Liver (tissue), 9 donors: Measurements from ENCODE around the gene GMDS. TPM values are rescaled to one million over a fixed set of nuclear protein-coding genes. Genes with fewer than 3 reads are reported as not detected.

Source experiments
- DNase-seq: peaks from one replicate; pipeline ENCODE4 v3.0.0-alpha.2; 2017; ENCODE audit warnings: low spot score
- H3K27ac ChIP-seq, 2 donors: one replicate each; pipeline ENCODE4 v1.7.0; 2013; ENCODE audit warnings: inconsistent platforms in 2 of 2, low read length in 2 of 2, control low read depth in 1 of 2, low read depth in 1 of 2, mild to moderate bottlenecking in 1 of 2
- H3K27me3 ChIP-seq, 4 donors: one replicate each; pipeline versions ENCODE4 v1.6.1 to v1.7.0; 2013; ENCODE audit warnings: low read length in 3 of 4, inconsistent platforms in 1 of 4, mild to moderate bottlenecking in 1 of 4, moderate library complexity in 1 of 4; ENCODE audit not compliant: control insufficient read depth in 4 of 4, insufficient read depth in 4 of 4
- H3K36me3 ChIP-seq, 4 donors: one replicate each; pipeline versions ENCODE4 v1.6.1 to v1.7.0; 2013; ENCODE audit warnings: low read length in 3 of 4, mild to moderate bottlenecking in 3 of 4, low read depth in 1 of 4, moderate library complexity in 1 of 4; ENCODE audit not compliant: control insufficient read depth in 4 of 4, insufficient read depth in 3 of 4
- H3K4me1 ChIP-seq, 4 donors: one replicate each; pipeline versions ENCODE4 v1.6.1 to v1.7.0; 2013; ENCODE audit warnings: low read length in 3 of 4, mild to moderate bottlenecking in 3 of 4, moderate library complexity in 1 of 4; ENCODE audit not compliant: control insufficient read depth in 4 of 4, insufficient read depth in 4 of 4
- H3K4me3 ChIP-seq, 3 donors: one replicate each; pipeline versions ENCODE4 v1.6.1 to v1.7.0; 2013; ENCODE audit warnings: low read length in 3 of 3, control low read depth in 1 of 3, low read depth in 1 of 3, mild to moderate bottlenecking in 1 of 3
- H3K9ac ChIP-seq, 2 donors: one replicate each; pipeline ENCODE4 v1.7.0; 2013; ENCODE audit warnings: low read length in 2 of 2, mild to moderate bottlenecking in 2 of 2, moderate library complexity in 2 of 2, control low read depth in 1 of 2, low read depth in 1 of 2
- H3K9me3 ChIP-seq, 4 donors: one replicate each; pipeline versions ENCODE4 v1.6.1 to v1.7.0; 2013; ENCODE audit warnings: low read length in 3 of 4; ENCODE audit not compliant: control insufficient read depth in 4 of 4
- CTCF ChIP-seq: fragments of 150-350 bp; IDR thresholded peaks from 2 replicates; pipeline ENCODE4 v1.5.1; 2017; ENCODE audit warnings: improper control_type of control experiment, low read depth, low read length; ENCODE audit not compliant: missing input control
- FOXA1 ChIP-seq: IDR thresholded peaks from 2 replicates; pipeline ENCODE4 v1.6.1; 2016; ENCODE audit warnings: antibody characterized with exemption
- GABPA ChIP-seq, 2 donors: IDR thresholded peaks in 1 of 2; conservative IDR thresholded peaks in 1 of 2; 2 replicates each; pipeline ENCODE4 v1.6.1; 2016; ENCODE audit warnings: antibody characterized with exemption in 2 of 2, mild to moderate bottlenecking in 1 of 2, moderate library complexity in 1 of 2
- HNF4G ChIP-seq: IDR thresholded peaks from 2 replicates; pipeline ENCODE4 v1.6.1; 2016; ENCODE audit warnings: antibody characterized with exemption
- JUND ChIP-seq, 2 donors: IDR thresholded peaks; 2 replicates each; pipeline ENCODE4 v1.6.1; 2016; ENCODE audit warnings: antibody characterized with exemption in 2 of 2
- MAX ChIP-seq: IDR thresholded peaks from 2 replicates; pipeline ENCODE4 v1.6.1; 2016; ENCODE audit warnings: antibody characterized with exemption
- NR2F2 ChIP-seq: IDR thresholded peaks from 2 replicates; pipeline ENCODE4 v1.6.1; 2016; ENCODE audit warnings: antibody characterized with exemption
- RAD21 ChIP-seq, 2 donors: IDR thresholded peaks; 2 replicates each; pipeline ENCODE4 v1.6.1; 2016; ENCODE audit warnings: antibody characterized with exemption in 2 of 2, mild to moderate bottlenecking in 2 of 2
- REST ChIP-seq: IDR thresholded peaks from 2 replicates; pipeline ENCODE4 v1.6.1; 2016; ENCODE audit warnings: antibody characterized with exemption, mild to moderate bottlenecking
- RXRA ChIP-seq, 2 donors: IDR thresholded peaks; 2 replicates each; pipeline ENCODE4 v1.6.1; 2017 to 2018; ENCODE audit warnings: antibody characterized with exemption in 2 of 2, mild to moderate bottlenecking in 1 of 2
- SP1 ChIP-seq: IDR thresholded peaks from 2 replicates; pipeline ENCODE4 v1.6.1; 2018; ENCODE audit warnings: antibody characterized with exemption, mild to moderate bottlenecking
- YY1 ChIP-seq: IDR thresholded peaks from 2 replicates; pipeline ENCODE4 v1.6.1; 2016; ENCODE audit warnings: antibody characterized with exemption, mild to moderate bottlenecking
- whole genome bisulfite sequencing: extraction: QIAGEN DNeasy Blood & Tissue Kit; methylation state at CpG from one replicate; pipeline ENCODE4 v1.1.7; 2013; 5-methylcytosine and 5-hydroxymethylcytosine counted together
- polyA plus RNA-seq, 2 donors: library from polyadenylated mRNA; stranded (reverse) in 1 of 2; unstranded in 1 of 2; fragments of 200-250 nt in 1 of 2; fragments of >200 nt in 1 of 2; fragmentation: Nextera tagmentation in 1 of 2; extraction: Ambion mirVana in 1 of 2; gene quantifications; one replicate each; pipeline versions ENCODE4 v1.2.1 to v1.2.3, GENCODE V29; 2013 to 2015
- total RNA-seq, 2 donors: library from RNA; depleted of rRNA; stranded (reverse); fragments of >200 nt; gene quantifications; one replicate each; pipeline ENCODE4 v1.2.3, GENCODE V29; 2014
- donor health status: healthy.
- donor health status: healthy.
- donor health status: healthy.
- donor health status: healthy.
- donor health status: healthy.

The GMDS gene
- total and polyA plus RNA-seq, 4 donors, result 3.5 to 15.6 (median 13.0) TPM

GRCh38 chr6:1641343-1641885 lies 604.0 kb downstream of the GMDS start:
- Histone ChIP-seq H3K36me3 (no peaks in the 10 kb centered on the region), H3K27ac (no peak overlapping the region), H3K9ac (no peak overlapping the region), H3K4me1 (no peaks in the 10 kb centered on the region), H3K27me3 (no peaks in the 10 kb centered on the region), H3K9me3 (no peaks in the 10 kb centered on the region), H3K4me3 (no peak overlapping the region)
- TF ChIP-seq SP1 (no peak), RXRA (IDR thresholded peaks at IDR 0.05) (no peak), CTCF (no peak), GABPA (IDR thresholded peaks at IDR 0.05 in 1 of 2, conservative IDR thresholded peaks at IDR 0.05 in 1 of 2) (no peak), REST (no peak), JUND (IDR thresholded peaks at IDR 0.05) (no peak)
- 90% methylated on average over 12 of the region's 12 CpGs for WGBS
- no peak for DNase-seq

GRCh38 chr6:1640476-1640875 lies 604.9 kb downstream of the GMDS start:
- no peaks in the 10 kb centered on the region for H3K27me3 ChIP-seq
- WGBS, result 92% methylated on average over 8 of the region's 8 CpGs
- no peak overlapping the region for H3K9ac ChIP-seq
- DNase-seq, result no peak
- H3K4me1 ChIP-seq, result no peaks in the 10 kb centered on the region
- no peak for TF ChIP-seq FOXA1
- no peak for TF ChIP-seq MAX
- TF ChIP-seq RAD21 (IDR thresholded peaks at IDR 0.05), result no peak
- no peak for TF ChIP-seq REST
- TF ChIP-seq HNF4G, result no peak
- no peak for TF ChIP-seq GABPA (IDR thresholded peaks at IDR 0.05 in 1 of 2, conservative IDR thresholded peaks at IDR 0.05 in 1 of 2)
- no peak for TF ChIP-seq YY1
- no peak for TF ChIP-seq NR2F2
- no peak overlapping the region for H3K4me3 ChIP-seq
- no peaks in the 10 kb centered on the region for H3K9me3 ChIP-seq
- no peak overlapping the region for H3K27ac ChIP-seq
- no peaks in the 10 kb centered on the region for H3K36me3 ChIP-seq
